Epithelial cell of esophagus (primary cell): ENCODE measurements around the gene CHST5.

Source experiments
- DNase-seq: peaks from one replicate; pipeline ENCODE4 v3.0.0; 2010; ENCODE audit warnings: low read depth
- H3K4me3 ChIP-seq: 2 replicates; pipeline ENCODE4 v1.5.1; 2011; ENCODE audit warnings: mild to moderate bottlenecking, low read length, control low read depth
- TF ChIP-seq, protein P1 (sequence below): IDR thresholded peaks from 2 replicates; pipeline ENCODE4 v1.5.1; 2011; ENCODE audit warnings: low read depth, mild to moderate bottlenecking, low read length, control low read depth, inconsistent platforms; ENCODE audit not compliant: insufficient read depth; ENCODE audit errors: missing control alignments

CHST5 gene

DNA sequence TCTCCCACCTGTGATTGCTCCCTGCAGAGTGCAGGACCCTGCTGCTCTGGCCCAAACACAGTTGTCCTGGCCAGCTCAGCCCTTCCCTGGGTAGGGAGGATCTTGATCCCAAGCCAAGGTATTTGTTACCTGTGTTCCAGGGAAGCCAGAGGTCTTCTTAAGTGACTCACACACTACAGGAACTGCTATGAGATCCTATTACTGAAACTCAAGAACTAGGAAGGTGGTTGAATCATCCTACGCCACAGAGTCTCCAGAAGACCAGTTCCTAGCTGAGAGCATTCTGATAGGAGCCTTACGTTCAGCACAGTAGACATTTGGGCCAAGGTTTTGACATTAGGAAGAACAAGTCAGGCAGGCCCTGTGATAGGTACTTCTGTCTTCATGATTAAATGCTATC, 52.7 kb downstream of the CHST5 start:
- TF ChIP-seq, protein P1, sequence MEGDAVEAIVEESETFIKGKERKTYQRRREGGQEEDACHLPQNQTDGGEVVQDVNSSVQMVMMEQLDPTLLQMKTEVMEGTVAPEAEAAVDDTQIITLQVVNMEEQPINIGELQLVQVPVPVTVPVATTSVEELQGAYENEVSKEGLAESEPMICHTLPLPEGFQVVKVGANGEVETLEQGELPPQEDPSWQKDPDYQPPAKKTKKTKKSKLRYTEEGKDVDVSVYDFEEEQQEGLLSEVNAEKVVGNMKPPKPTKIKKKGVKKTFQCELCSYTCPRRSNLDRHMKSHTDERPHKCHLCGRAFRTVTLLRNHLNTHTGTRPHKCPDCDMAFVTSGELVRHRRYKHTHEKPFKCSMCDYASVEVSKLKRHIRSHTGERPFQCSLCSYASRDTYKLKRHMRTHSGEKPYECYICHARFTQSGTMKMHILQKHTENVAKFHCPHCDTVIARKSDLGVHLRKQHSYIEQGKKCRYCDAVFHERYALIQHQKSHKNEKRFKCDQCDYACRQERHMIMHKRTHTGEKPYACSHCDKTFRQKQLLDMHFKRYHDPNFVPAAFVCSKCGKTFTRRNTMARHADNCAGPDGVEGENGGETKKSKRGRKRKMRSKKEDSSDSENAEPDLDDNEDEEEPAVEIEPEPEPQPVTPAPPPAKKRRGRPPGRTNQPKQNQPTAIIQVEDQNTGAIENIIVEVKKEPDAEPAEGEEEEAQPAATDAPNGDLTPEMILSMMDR = no peak
- DNase-seq = peak; percentile 99
- H3K4me3 ChIP-seq = no peak overlapping the region

DNA sequence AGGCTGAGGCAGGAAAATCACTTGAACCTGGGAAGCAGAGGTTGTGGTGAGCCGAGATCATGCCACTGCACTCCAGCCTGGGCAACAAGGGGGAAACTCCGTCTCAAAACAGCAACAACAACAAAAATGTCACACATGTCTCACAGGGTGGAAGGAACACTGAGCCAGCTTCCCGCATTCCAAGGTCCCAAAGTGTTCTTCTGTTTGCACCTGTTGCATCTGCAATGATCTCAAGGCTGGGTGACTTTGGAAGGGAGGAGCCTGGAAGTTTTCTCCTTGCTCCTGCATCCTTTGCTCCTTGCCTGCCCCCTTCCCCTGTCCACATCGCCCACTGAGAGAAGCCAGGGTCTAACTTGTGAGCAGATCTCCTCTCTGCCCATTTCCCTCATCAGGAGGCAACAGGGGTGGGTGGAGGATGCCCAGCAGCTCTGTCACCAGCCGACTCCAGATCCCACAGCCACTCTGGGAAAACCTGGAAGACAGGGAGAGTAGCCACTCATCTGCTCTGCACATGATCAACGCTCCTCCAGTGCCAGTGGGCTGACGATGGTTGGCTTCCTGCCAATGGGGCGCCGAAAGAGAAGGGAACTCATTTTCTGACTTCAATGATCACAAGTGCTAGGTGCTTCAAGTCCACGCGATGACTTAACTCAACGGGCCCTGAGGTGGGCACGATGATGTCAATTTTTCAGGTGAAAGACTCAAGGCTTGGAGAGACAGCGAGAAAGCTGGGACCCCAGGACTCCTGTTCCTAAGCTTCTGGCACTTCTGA, 53.3 kb downstream of the CHST5 start:
- TF ChIP-seq, protein P1 = no peak
- H3K4me3 ChIP-seq = no peak overlapping the region
- DNase-seq = no peak

DNA sequence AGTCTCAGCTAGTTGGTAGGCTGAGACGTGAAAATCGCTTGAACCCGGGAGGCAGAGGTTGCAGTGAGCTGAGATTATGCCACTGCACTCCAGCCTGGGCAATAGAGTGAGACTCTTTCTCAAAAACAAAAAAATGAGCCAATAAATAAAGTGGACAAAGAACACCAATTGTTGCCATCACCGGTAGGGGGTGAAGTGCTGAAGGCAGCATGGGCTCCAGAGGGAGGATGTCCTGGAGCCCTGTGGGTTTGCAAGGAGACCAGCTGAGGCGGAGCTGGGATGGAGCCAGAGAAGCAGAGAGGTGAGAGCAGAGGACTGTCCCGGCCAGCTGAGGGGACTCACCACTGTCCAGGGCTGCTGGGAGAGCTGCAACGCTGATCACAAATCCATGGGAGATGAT, 54.4 kb downstream of the CHST5 start:
- no peak overlapping the region for H3K4me3 ChIP-seq
- DNase-seq = no peak
- TF ChIP-seq, protein P1 = no peak

DNA sequence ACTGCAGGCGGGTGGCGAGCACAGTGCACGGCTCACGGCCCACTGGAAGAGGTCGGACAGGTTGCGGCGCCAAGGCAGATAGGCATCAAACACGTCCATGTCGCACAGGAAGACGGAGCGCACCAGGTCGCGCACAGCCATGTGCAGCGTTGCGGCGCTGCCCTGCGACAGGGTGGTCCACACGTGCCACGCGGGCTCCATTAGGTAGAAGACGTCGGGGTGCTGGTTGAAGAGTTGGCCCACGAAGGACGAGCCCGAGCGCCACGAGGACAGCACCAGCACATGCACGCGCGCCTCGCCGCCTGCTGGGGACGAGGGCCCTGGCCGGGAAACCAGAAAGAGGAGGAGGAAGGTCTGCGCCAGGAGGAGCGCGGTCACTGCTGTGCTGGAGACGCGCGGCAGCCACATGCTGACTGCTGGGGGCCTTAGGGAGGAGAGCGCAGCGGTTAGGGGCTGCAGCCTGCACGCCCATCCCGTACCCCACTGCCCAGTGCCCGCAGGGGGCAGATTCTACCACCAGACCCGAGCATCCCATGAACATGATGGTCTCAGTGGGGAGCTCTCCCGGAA, 56.4 kb downstream of the CHST5 start:
- no peak for DNase-seq
- no peak overlapping the region for H3K4me3 ChIP-seq
- TF ChIP-seq, protein P1 = no peak
